Glutamatergic neuron (in vitro differentiated cells): ENCODE measurements around the gene SIAH2. TPM values are rescaled to one million over a fixed set of nuclear protein-coding genes. Genes with fewer than 3 reads are reported as not detected.

ENCODE experiments used
- DNase-seq: peaks from one replicate; pipeline ENCODE4 v3.0.0; 2022
- H3K27ac Mint-ChIP-seq: one replicate; pipeline ENCODE4 v1.8.0; 2020; ENCODE audit warnings: mild to moderate bottlenecking, mixed read lengths, inconsistent platforms; ENCODE audit not compliant: unreplicated experiment
- H3K27me3 Mint-ChIP-seq: one replicate; pipeline ENCODE4 v1.8.0; 2020; ENCODE audit warnings: mild to moderate bottlenecking, moderate library complexity, mixed read lengths, inconsistent platforms; ENCODE audit not compliant: unreplicated experiment
- H3K36me3 Mint-ChIP-seq: one replicate; pipeline ENCODE4 v1.8.0; 2020; ENCODE audit warnings: mild to moderate bottlenecking, mixed read lengths, inconsistent platforms; ENCODE audit not compliant: unreplicated experiment
- H3K4me1 Mint-ChIP-seq: one replicate; pipeline ENCODE4 v1.8.0; 2020; ENCODE audit warnings: mild to moderate bottlenecking, low read depth, mixed read lengths, inconsistent platforms; ENCODE audit not compliant: unreplicated experiment
- H3K4me3 Mint-ChIP-seq: one replicate; pipeline ENCODE4 v1.8.0; 2020; ENCODE audit warnings: mild to moderate bottlenecking, mixed read lengths, inconsistent platforms; ENCODE audit not compliant: unreplicated experiment
- H3K9me3 Mint-ChIP-seq: one replicate; pipeline ENCODE4 v1.8.0; 2020; ENCODE audit warnings: mild to moderate bottlenecking, moderate library complexity, mixed read lengths, inconsistent platforms; ENCODE audit not compliant: unreplicated experiment
- CTCF ChIP-seq: fragments of 200-600 bp; sonication (generic); IDR thresholded peaks from one replicate; pipeline ENCODE4 v1.5.0; 2021; ENCODE audit not compliant: partially characterized antibody, unreplicated experiment
- long read RNA-seq: library from polyadenylated mRNA; unstranded; transcript quantifications from one replicate; pipeline ENCODE4 v2.0.0, GENCODE V29; 2020; ENCODE audit not compliant: unreplicated experiment
- total RNA-seq: library from RNA; stranded (reverse); fragmentation: NEBNext Ultra II Directional; extraction: Animal tissue kit (Norgen Biotek cat#: 25700); gene quantifications from one replicate; pipeline ENCODE4 v1.2.1, GENCODE V29; 2021; ENCODE audit not compliant: unreplicated experiment

Gene SIAH2
- 9.6 TPM for total RNA-seq
- long read RNA-seq, partial matches to known transcripts: 1 of 4 reads
- long read RNA-seq, other reads (novel, unspliced or antisense): 1 of 4 reads

GRCh38 chr3:150763122-150763840, at the start of gene SIAH2:
Gene SIAH2 (minus strand): TSS chr3:150763169. CDS start chr3:150762849, 320 bp downstream.
- Mint-ChIP-seq H3K4me1 (peaks cover 11% of the 10 kb centered on the region), H3K4me3 (peak within 1 kb of the TSS; percentile 98), H3K27me3 (peaks cover 4% of the 10 kb centered on the region), H3K9me3 (peaks cover 7% of the 10 kb centered on the region), H3K36me3 (no peaks in the 10 kb centered on the region), H3K27ac (peak within 1 kb of the TSS; percentile 95)
- no peak for TF ChIP-seq CTCF
- peak; percentile 84 for DNase-seq

DNA sequence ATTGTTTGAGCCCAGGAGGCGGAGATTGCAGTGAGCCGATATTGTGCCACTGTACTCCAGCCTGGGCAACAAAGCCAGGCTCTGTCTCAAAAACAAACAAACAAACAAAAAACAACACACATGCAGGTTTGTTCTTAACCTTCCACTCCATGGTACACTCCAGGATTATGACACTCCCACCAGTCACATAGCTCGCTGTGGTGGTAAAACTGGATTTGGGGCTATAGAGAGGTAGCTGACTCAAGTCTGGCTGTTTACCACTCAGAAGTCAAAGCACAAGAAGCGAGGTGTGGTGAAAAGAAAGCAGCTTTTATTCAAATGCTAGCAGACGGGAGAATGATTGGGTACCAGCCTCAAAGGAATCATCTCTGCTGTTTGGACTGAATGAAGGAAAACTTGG, 49.0 kb upstream of the SIAH2 start:
- no peak overlapping the region for H3K4me3 Mint-ChIP-seq
- TF ChIP-seq CTCF: no peak
- no peak for DNase-seq
- H3K27me3 Mint-ChIP-seq: peaks cover 2% of the 10 kb centered on the region
- no peaks in the 10 kb centered on the region for H3K9me3 Mint-ChIP-seq
- no peaks in the 10 kb centered on the region for H3K36me3 Mint-ChIP-seq
- no peak overlapping the region for H3K27ac Mint-ChIP-seq
- H3K4me1 Mint-ChIP-seq: peaks cover 9% of the 10 kb centered on the region

DNA sequence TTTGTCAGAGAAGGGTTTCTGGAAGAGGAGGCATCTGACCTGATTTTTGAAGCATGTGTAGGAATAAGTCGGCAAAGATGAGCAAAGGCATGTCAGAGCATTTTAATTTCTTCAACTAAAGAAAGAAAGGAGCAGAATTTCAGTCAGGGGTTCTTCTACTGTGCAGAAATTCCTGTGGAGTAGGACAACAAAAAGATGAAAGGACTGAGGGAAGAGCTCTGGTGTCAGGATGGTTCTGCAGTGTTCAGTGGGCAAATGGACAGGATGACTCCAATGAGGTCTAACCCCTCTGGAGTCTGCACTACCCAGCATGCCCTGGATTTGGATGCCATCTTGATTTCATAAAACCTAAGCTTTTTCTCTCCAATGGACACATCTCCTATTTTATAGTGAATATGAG, 47.7 kb upstream of the SIAH2 start:
- Mint-ChIP-seq H3K27ac (no peak overlapping the region), H3K4me3 (no peak overlapping the region), H3K27me3 (peaks cover 2% of the 10 kb centered on the region), H3K9me3 (no peaks in the 10 kb centered on the region), H3K36me3 (no peaks in the 10 kb centered on the region), H3K4me1 (peaks cover 14% of the 10 kb centered on the region)
- no peak for TF ChIP-seq CTCF
- no peak for DNase-seq

GRCh38 chr3:150806185-150806835, 43.3 kb upstream of the SIAH2 start:
- no peak for TF ChIP-seq CTCF
- Mint-ChIP-seq H3K27me3 (peaks cover 2% of the 10 kb centered on the region), H3K36me3 (no peaks in the 10 kb centered on the region), H3K4me1 (peaks cover 17% of the 10 kb centered on the region), H3K27ac (no peak overlapping the region), H3K4me3 (no peak overlapping the region), H3K9me3 (no peaks in the 10 kb centered on the region)
- DNase-seq: no peak

GRCh38 chr3:150805354-150805753, 42.4 kb upstream of the SIAH2 start:
- Mint-ChIP-seq H3K36me3 (no peaks in the 10 kb centered on the region), H3K27me3 (peaks cover 2% of the 10 kb centered on the region), H3K4me3 (no peak overlapping the region), H3K4me1 (peaks cover 17% of the 10 kb centered on the region), H3K27ac (no peak overlapping the region), H3K9me3 (no peaks in the 10 kb centered on the region)
- no peak for DNase-seq
- no peak for TF ChIP-seq CTCF
